ENCODE measurements around the gene MPPED2.

The MPPED2 gene

DNA sequence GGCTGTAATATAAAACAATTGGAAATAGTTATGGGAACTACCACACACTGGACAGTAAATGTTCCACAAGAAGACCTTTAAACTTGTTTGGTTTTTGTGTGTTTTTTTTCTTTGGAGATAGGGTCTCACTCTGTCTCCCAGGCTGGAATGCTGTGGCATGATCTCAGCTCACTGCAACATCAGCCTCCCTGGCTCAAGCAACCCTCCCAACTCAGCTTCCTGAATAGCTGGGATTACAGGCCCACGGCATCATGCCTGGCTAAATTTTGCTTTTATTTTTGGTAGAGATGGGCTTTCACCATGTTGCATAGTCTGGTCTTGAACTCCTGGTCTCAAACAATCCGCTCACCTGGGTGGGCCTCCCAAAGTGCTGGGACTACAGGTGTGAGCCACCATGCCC is 121.0 kb downstream of the MPPED2 start:
- TF ChIP-seq CTCF (conservative IDR thresholded peaks at IDR 0.05), result no peak
- no peak for TF ChIP-seq ZFX (IDR thresholded peaks at IDR 0.05)
- no peak overlapping the region for H3K27ac ChIP-seq

GRCh38 chr11:30463266-30463665 is 122.9 kb downstream of the MPPED2 start:
- H3K27ac ChIP-seq, result no peak overlapping the region
- TF ChIP-seq ZFX (IDR thresholded peaks at IDR 0.05), result no peak
- TF ChIP-seq CTCF (conservative IDR thresholded peaks at IDR 0.05), result no peak

DNA sequence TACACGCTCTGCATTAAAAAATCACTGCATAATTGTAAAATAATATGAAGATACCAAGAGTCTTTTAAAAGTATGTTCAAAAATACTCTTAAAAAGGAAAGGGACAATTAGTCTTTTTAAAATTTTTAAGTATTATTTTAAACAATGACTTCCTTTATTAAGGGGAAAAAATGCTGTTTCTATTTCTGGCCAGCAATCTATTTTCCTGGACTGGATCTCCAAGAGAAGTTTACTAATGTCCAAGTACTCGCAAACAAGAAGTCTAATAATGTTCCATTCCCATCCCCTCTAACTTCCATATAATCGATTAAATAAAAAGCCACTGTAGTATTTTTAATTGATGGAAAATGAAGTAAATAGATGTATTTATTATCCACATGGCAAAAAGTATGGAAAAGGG is 123.7 kb downstream of the MPPED2 start:
- no peak overlapping the region for H3K27ac ChIP-seq
- no peak for TF ChIP-seq ZFX (IDR thresholded peaks at IDR 0.05)
- no peak for TF ChIP-seq CTCF (conservative IDR thresholded peaks at IDR 0.05)

- H3K27ac ChIP-seq, result no peak overlapping the region
- no peak for TF ChIP-seq ZFX (IDR thresholded peaks at IDR 0.05)
Measured at GRCh38 chr11:30459821-30460220, 126.3 kb downstream of the MPPED2 start.

DNA sequence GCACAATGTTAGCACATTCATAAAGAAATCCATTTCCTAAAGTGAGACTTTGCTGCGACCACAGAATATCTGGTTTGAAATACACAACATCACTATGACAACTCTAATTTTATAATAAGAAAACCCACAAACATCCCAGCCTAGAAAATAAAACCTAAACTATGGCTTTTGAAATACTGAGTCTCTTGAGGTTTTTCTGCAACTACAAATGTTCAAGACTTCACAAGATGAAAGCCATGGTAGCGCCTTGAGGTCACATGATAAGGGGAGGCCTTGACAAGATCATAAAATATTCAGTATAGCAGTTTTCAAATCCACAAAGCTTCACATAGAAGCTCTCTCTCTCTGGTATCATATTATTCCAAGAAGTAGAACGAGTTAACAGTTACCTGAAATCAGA is 126.8 kb downstream of the MPPED2 start:
- TF ChIP-seq CTCF (conservative IDR thresholded peaks at IDR 0.05), result no peak
- TF ChIP-seq ZFX (IDR thresholded peaks at IDR 0.05), result no peak
- no peak overlapping the region for H3K27ac ChIP-seq

GRCh38 chr11:30458541-30458940 is 127.6 kb downstream of the MPPED2 start:
- TF ChIP-seq ZFX (IDR thresholded peaks at IDR 0.05) (no peak), CTCF (conservative IDR thresholded peaks at IDR 0.05) (no peak)

GRCh38 chr11:30457087-30457486 is 129.1 kb downstream of the MPPED2 start:
- no peak overlapping the region for H3K27ac ChIP-seq
- TF ChIP-seq ZFX (IDR thresholded peaks at IDR 0.05) (no peak), CTCF (conservative IDR thresholded peaks at IDR 0.05) (no peak)

More at GRCh38 chr11:30458541-30458940, 127.6 kb downstream of the MPPED2 start:
- no peak overlapping the region for H3K27ac ChIP-seq

- no peak overlapping the region for H3K27ac ChIP-seq
- TF ChIP-seq ZFX (IDR thresholded peaks at IDR 0.05) (no peak), CTCF (conservative IDR thresholded peaks at IDR 0.05) (no peak)
Measured at GRCh38 chr11:30455025-30455424, 131.1 kb downstream of the MPPED2 start.
